Astrocyte (in vitro differentiated cells and primary cell): ENCODE results near the gene C1orf198. TPM values are rescaled to one million over a fixed set of nuclear protein-coding genes. Genes with fewer than 3 reads are reported as not detected.

ENCODE experiments used
- DNase-seq: peaks from one replicate; pipeline ENCODE4 v3.0.0-alpha.2; 2010; ENCODE audit warnings: low read depth
- FAIRE-seq: peaks from 2 replicates; lab custom pipeline; 2011; peaks lifted over from hg19 to GRCh38; lab: Jason Lieb, UNC
- H2AFZ ChIP-seq: 2 replicates; pipeline ENCODE4 v1.6.0; 2012; ENCODE audit warnings: low read depth, low read length, inconsistent platforms
- H3K27ac ChIP-seq: 2 replicates; pipeline ENCODE4 v1.5.1; 2011; ENCODE audit warnings: low read depth, low read length, inconsistent platforms
- H3K27me3 ChIP-seq: 2 replicates; pipeline ENCODE4 v1.6.0; 2011; ENCODE audit warnings: low read length, inconsistent platforms; ENCODE audit not compliant: insufficient read depth
- H3K36me3 ChIP-seq: 2 replicates; pipeline ENCODE4 v1.5.1; 2011; ENCODE audit warnings: low read length, inconsistent platforms; ENCODE audit not compliant: insufficient read depth
- H3K4me1 ChIP-seq: 2 replicates; pipeline ENCODE4 v1.5.1; 2011; ENCODE audit warnings: low read length, inconsistent platforms; ENCODE audit not compliant: insufficient read depth
- H3K4me2 ChIP-seq: 2 replicates; pipeline ENCODE4 v1.6.0; 2012; ENCODE audit warnings: low read length, inconsistent platforms
- H3K4me3 ChIP-seq: 2 replicates; pipeline ENCODE4 v1.5.1; 2011; ENCODE audit warnings: low read depth, mild to moderate bottlenecking, low read length, inconsistent platforms; ENCODE audit not compliant: insufficient read depth
- H3K79me2 ChIP-seq: 2 replicates; pipeline ENCODE4 v1.6.0; 2012; ENCODE audit warnings: mild to moderate bottlenecking, low read length, inconsistent platforms; ENCODE audit not compliant: insufficient read depth
- H3K9ac ChIP-seq: 2 replicates; pipeline ENCODE4 v1.6.0; 2012; ENCODE audit warnings: mild to moderate bottlenecking, low read length, inconsistent platforms
- H3K9me3 ChIP-seq: 2 replicates; pipeline ENCODE4 v1.5.1; 2012; ENCODE audit warnings: low read depth, mild to moderate bottlenecking, low read length, inconsistent platforms; ENCODE audit not compliant: insufficient read depth
- H4K20me1 ChIP-seq: 2 replicates; pipeline ENCODE4 v1.6.0; 2012; ENCODE audit warnings: low read length, inconsistent platforms; ENCODE audit not compliant: insufficient read depth
- H3K27ac Mint-ChIP-seq: one replicate; pipeline ENCODE4 v1.8.0; 2021; ENCODE audit warnings: mild to moderate bottlenecking, mixed read lengths; ENCODE audit not compliant: unreplicated experiment
- H3K27me3 Mint-ChIP-seq: one replicate; pipeline ENCODE4 v1.8.0; 2021; ENCODE audit warnings: low read depth, mixed read lengths; ENCODE audit not compliant: unreplicated experiment
- H3K36me3 Mint-ChIP-seq: one replicate; pipeline ENCODE4 v1.8.0; 2021; ENCODE audit warnings: low read depth, mixed read lengths; ENCODE audit not compliant: unreplicated experiment
- H3K4me1 Mint-ChIP-seq: one replicate; pipeline ENCODE4 v1.8.0; 2021; ENCODE audit warnings: low read depth, mixed read lengths; ENCODE audit not compliant: unreplicated experiment
- H3K4me3 Mint-ChIP-seq: one replicate; pipeline ENCODE4 v1.8.0; 2021; ENCODE audit warnings: mild to moderate bottlenecking, moderate library complexity, mixed read lengths; ENCODE audit not compliant: unreplicated experiment
- H3K9me3 Mint-ChIP-seq: one replicate; pipeline ENCODE4 v1.8.0; 2021; ENCODE audit warnings: mild to moderate bottlenecking, mixed read lengths; ENCODE audit not compliant: unreplicated experiment
- CTCF ChIP-seq: IDR thresholded peaks from 2 replicates; pipeline ENCODE4 v1.5.1; 2011; ENCODE audit warnings: low read depth, mild to moderate bottlenecking, inconsistent platforms, low read length, moderate library complexity; ENCODE audit not compliant: insufficient read depth
- EZH2 ChIP-seq: IDR thresholded peaks from 2 replicates; pipeline ENCODE4 v1.6.1; 2012; ENCODE audit warnings: mild to moderate bottlenecking, low read length, inconsistent platforms; ENCODE audit not compliant: insufficient read depth
- total RNA-seq: library from RNA; stranded (reverse); gene quantifications from 2 replicates; pipeline ENCODE4 v1.2.1, GENCODE V29; 2021

The C1orf198 gene
- total RNA-seq, 1 donor from 2014 or later = 102 TPM

- peak overlapping the region; percentile 11 for H3K27ac Mint-ChIP-seq
- H3K27me3 Mint-ChIP-seq = no peaks in the 10 kb centered on the region
- Histone ChIP-seq H3K79me2 (peaks cover 92% of the 10 kb centered on the region), H3K4me2 (no peak overlapping the region), H3K4me3 (no peak overlapping the region), H4K20me1 (peaks cover 55% of the 10 kb centered on the region), H3K36me3 (peaks cover 8% of the 10 kb centered on the region), H3K27ac (no peak overlapping the region), H3K27me3 (no peaks in the 10 kb centered on the region), H3K9me3 (no peaks in the 10 kb centered on the region), H3K9ac (no peak overlapping the region), H2AFZ (no peak overlapping the region), H3K4me1 (peaks cover 73% of the 10 kb centered on the region)
- H3K4me1 Mint-ChIP-seq = peaks cover 70% of the 10 kb centered on the region
- DNase-seq (no peak), FAIRE-seq (no peak)
- H3K4me3 Mint-ChIP-seq = no peak overlapping the region
- TF ChIP-seq CTCF = no peak
- no peak for TF ChIP-seq EZH2
- peaks cover 20% of the 10 kb centered on the region for H3K36me3 Mint-ChIP-seq
- no peaks in the 10 kb centered on the region for H3K9me3 Mint-ChIP-seq
These were observed 7.5 kb downstream of the C1orf198 start for GRCh38 chr1:230860617-230861384.

- peak overlapping the region; percentile 74 for H3K4me2 ChIP-seq
- no peaks in the 10 kb centered on the region for H3K27me3 ChIP-seq
- TF ChIP-seq CTCF = no peak
- TF ChIP-seq EZH2 = no peak
- peaks cover 38% of the 10 kb centered on the region for H4K20me1 ChIP-seq
- peak overlapping the region; percentile 92 for H3K27ac ChIP-seq
- H3K79me2 ChIP-seq = peaks cover 92% of the 10 kb centered on the region
- peak overlapping the region; percentile 72 for H3K9ac ChIP-seq
- DNase-seq (peak; percentile 92), FAIRE-seq (no peak)
- H3K4me3 ChIP-seq = no peak overlapping the region
- Mint-ChIP-seq H3K4me1 (peaks cover 71% of the 10 kb centered on the region), H3K36me3 (peaks cover 31% of the 10 kb centered on the region), H3K4me3 (peak overlapping the region; percentile 16), H3K9me3 (no peaks in the 10 kb centered on the region), H3K27me3 (no peaks in the 10 kb centered on the region), H3K27ac (peak overlapping the region; percentile 44)
- H3K36me3 ChIP-seq = peaks cover 13% of the 10 kb centered on the region
- H3K9me3 ChIP-seq = no peaks in the 10 kb centered on the region
- H3K4me1 ChIP-seq = peaks cover 75% of the 10 kb centered on the region
- no peak overlapping the region for H2AFZ ChIP-seq
These were observed 9.2 kb downstream of the C1orf198 start for GRCh38 chr1:230858918-230859729.
